ENCODE measurements around the gene PRB2. TPM values are rescaled to one million over a fixed set of nuclear protein-coding genes. Genes with fewer than 3 reads are reported as not detected.

PRB2 gene
- total RNA-seq, 1 experiment from 2014 or later = not detected

Other genes with a start within 250 kb of the PRB2 start
- gene SMIM10L1, start 224.4 kb downstream of the PRB2 start, total RNA-seq (2014; rRNA removed; shearing (Covaris generic); ENCODE audit: low replicate concordance) = 5.2 and 8.0 TPM in 2 replicates
- not detected in 2 replicates for gene TAS2R42, start 208.6 kb downstream of the PRB2 start, total RNA-seq (2014; rRNA removed; shearing (Covaris generic); ENCODE audit: low replicate concordance)
- gene PRB3, start 125.9 kb downstream of the PRB2 start, total RNA-seq (2014; rRNA removed; shearing (Covaris generic); ENCODE audit: low replicate concordance) = not detected in 2 replicates
- gene PRB4, start 85.1 kb downstream of the PRB2 start, total RNA-seq (2014; rRNA removed; shearing (Covaris generic); ENCODE audit: low replicate concordance) = not detected in 2 replicates